Amygdala (tissue), 56 donors: ENCODE results near the gene CACNA1I.
A peak's percentile ranks its signal among the peaks of the same experiment; 100 is the strongest.

Experiments
- DNase-seq, 56 donors: peaks; one replicate each; lab custom pipeline; 2025; lab: John Stamatoyannopoulos, UW

Gene CACNA1I

DNA sequence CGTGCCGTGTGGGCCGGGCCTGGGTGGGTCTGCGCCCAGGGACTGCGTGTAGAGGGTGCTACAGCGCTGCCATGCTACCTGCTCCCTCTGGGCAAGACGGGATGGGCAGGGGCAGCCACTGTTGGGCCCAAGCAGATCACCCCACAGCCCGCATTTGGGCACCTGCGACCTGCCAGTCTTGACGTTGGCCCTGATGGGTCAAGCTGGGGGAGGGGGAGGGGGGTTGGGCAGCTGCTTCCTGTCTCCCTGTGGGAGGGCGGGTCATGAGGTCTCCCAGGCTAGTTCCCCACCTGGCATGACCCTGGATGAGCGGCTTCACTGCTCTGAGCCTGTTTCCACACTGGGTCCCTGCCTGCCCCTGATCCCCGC is 35.2 kb upstream of the CACNA1I start:
- DNase-seq = no peak

DNA sequence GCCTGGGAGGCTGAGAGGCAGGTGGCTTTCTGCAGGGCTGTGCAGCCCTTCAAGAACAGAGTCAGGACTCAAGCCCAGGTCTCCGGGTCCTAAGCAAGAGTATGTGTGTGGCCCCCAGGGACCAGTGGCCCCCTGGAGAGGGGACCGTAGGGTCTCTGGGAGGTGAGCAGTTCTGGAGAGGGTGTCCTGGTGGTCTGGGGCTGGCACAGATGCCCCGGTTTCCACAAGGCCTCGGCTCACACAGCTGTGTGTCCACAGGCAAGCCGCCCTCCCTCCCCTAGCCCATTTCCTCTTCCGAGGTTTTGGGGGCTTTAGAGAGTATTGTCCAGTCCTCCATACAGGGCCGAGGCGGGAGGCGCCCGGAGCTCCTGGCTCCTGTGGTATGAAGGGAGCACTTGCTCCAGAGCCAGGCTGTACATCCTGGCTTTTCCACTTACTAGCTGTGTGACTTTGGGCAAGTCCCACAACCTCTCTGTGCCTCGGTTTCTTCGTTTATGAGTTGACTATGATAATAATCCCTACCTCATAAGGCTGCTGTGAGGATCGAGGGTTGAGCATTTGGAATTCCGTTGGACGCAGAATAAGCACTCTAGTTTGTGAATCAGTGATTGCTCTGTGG is 34.6 kb upstream of the CACNA1I start:
- DNase-seq = no peak

DNA sequence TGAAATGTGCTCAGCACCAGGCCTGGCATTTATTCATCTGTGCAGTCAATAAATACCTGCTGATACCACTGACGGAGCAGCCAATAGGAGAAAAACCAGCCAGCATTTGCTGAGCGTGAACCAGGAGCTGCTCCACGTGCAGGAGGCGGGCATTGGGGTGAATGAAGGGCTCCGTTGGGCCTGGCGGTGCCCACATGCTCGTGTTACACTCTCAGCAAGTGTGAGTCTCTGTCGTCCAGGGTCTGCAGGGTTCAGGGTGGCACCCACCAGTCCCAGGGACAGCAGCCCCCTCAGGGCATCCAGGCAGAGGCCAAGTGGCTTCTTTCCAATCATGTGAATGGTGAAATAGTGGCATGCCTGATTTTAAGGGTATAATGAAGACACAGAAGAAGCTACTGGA is 33.8 kb upstream of the CACNA1I start:
- DNase-seq = no peak

- no peak for DNase-seq
Measured at GRCh38 chr22:39537975-39538374, 32.6 kb upstream of the CACNA1I start.

- DNase-seq = no peak
Measured at GRCh38 chr22:39543095-39543494, 27.5 kb upstream of the CACNA1I start.

- peak in 1 of 56 donors; percentile 37 for DNase-seq
Measured at GRCh38 chr22:39545386-39546365, 24.9 kb upstream of the CACNA1I start.

GRCh38 chr22:39546889-39547586 is 23.5 kb upstream of the CACNA1I start:
- DNase-seq = peak in 23 of 56 donors; percentile 14 to 79 (median 36)

DNA sequence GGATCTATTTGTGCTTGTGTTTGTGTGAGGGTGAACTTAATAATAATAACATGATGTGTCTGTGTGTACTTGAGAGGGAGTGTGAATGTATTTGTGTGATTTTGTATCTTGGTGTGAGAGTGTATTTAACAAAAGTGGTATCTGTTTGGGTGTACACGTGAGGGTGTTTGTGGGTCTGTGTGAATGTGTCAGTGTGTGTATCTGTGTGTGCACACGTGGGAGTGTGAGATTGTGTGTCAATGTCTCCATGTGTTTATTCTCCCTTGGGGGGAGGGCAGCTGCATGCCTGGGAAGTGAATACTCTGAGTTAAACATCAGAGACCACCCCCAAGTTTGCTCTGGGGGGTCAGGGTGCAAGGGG is 23.0 kb upstream of the CACNA1I start:
- no peak for DNase-seq

- DNase-seq = no peak
Measured at GRCh38 chr22:39553429-39553828, 17.1 kb upstream of the CACNA1I start.

- no peak for DNase-seq
Measured at GRCh38 chr22:39554151-39554550, 16.4 kb upstream of the CACNA1I start.

DNA sequence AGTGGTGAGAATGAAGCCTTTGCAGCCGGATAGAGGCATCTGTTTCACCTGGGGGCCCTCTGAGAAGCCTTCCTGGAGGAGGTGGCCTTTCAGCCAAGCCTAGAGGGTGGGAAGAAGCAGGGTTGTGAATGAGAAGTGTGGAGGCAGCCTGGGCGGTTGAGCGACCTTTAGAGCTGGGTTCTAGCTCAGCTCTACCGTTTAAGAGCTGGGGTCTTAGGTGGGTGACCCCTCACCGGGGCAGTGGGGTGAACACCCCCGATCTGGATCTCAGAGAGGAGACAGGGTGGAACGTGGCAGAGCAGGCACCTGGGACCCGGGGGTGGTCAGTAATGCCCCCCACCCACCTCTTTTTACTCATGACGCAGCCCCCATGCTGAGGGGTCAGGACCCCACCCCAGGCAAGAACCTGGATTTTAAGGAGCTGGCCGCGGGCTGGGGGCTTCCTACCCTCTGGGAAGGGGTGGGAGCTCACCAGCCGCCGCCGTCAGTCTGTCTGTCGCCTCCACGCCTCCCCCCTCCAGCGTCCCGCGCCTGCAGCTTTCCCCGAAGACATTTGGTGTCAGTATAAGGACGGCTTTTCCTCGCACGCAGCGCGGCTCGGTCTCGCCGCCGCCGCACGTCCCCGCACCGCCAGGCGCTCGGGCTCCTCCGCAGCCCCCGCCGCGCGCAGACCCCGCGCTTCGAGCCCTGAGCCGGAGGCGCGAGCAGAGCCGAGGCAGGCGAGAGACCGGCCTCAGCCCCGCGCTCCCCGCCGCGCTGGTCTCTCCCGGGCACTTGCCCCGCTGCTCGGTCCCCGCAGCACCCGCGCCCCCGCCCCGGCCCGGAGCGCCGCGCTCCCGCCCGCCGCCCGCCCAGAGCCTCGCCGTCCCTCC is 13.3 kb upstream of the CACNA1I start:
- peak in 23 of 56 donors; percentile 8 to 65 (median 25) for DNase-seq

GRCh38 chr22:39558254-39558727 is 12.3 kb upstream of the CACNA1I start:
- DNase-seq = no peak

- no peak for DNase-seq
Measured at GRCh38 chr22:39558950-39559349, 11.6 kb upstream of the CACNA1I start.

DNA sequence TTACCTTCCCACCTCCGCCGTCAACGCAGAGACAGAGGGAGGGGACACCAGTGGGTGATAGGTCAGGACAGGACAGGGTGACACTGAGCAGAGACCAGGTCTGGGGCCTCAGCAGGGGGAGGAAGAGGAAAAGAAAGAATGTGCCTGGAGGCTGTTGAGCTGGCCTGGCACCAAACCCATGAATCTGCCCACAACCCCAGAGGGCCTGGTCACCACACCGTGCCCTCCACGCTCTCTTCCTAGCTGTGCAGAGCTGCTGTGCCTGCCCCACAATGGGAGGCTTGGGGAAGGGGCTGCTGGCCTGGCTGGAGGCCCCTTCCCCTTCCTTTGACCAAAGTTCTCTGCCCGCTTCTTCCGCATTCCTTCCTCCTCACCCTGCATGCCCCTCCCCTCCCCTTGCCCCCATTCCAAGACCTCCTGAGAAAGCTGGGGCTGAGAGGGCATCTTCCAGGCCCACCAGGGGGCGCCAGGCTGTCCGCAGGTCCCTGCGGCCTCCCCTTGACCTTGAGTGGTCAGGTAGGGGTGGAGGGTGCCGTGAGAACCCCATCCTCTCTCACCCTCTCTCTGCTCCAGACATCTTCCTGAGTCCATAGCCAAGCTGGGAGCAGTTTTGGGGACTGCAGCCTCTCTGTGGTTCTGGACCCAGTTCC is 11.0 kb upstream of the CACNA1I start:
- no peak for DNase-seq

GRCh38 chr22:39560127-39560526 is 10.4 kb upstream of the CACNA1I start:
- DNase-seq = no peak

DNA sequence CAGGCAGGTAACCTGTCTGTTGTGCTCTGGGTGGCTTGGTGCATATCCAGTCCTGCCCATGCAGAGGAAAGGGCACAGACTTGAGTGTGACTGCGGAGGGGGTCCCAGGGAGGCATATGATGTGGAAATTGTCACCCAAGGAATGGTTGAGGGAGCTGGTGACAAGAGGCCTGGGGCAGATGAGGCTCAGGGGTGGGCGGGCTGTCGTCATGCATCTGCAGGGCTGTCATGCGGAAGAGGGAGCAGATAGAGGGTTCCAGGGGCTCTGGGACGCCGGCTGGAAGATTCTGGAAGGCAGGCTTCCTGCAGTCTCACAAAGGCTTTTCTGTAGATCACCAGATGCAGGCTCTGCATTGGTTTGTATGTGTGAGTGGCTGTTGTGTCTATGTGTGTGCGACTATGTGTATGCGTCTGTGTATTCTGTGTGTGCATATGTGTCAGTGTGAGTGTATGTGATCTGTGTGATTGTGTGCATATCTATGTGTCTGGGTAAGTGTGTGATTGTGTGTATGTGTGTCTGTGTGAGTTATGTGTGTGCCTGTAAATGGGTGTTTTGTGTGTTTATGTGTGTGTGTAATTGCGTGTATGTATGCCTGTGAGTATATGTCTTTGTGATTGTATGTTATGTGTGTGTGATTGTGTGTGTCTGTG is 7.6 kb upstream of the CACNA1I start:
- no peak for DNase-seq

DNA sequence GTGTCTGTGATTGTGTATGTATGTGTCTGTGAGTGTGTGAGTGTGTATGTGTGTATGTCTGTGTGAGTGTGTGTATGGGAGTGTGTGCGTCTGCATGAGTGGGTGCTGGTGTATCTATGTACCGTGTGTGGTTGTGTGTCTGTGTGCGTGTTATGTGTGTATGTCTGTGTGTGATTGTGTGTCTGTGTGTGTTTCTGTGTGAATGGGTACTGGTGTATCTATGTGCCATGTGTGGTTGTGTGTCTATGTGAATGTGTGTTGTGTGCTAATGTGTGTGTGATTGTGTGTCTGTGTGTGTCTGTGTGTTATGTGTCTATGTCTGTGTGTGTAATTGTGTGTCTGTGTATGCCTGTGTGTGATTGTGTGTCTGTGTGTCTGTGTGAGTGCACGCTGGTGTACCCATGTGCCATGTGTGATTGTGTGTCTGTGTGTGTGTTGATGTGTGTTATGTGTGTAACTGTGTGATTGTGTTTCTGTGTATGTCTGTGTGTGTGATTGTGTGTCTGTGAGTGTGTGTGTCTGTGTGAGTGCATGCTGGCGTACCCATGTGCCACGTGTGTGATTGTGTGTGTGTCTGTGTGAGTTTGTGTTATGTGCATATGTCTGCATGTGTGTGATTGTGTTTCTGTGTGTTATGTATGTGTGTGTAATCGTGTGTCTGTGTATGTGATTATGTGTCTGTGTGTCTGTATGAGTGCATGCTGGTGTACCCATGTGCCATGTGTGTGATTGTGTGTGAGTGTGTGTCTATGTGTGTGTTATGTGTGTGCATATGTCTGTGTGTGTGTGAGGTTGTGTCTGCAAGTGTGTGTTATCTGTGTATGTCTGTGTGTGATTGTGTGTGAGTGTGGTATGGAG is 6.8 kb upstream of the CACNA1I start:
- no peak for DNase-seq

DNA sequence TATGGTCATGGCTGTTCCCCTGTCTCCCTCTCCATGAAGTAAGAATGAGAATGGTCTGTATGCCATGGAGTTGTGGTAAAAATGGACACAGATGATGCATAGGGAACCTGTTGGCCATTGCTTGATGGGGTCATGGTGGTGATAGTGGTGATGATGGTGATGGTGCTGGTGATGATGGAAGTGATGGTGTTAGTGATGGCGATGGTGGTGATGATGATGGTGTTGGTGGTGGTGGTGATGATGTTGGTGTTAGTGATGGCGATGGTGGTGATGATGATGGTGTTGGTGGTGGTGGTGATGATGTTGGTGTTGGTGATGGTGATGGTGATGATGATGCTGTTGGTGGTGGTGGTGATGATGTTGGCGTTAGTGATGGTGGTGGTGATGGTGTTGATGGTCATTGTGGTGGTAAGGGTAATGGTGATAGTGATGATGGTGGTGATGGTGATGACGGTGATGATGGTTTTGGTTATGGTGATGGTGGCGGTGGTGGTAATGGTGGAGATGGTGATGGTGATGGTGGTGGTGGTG is 5.1 kb upstream of the CACNA1I start:
- no peak for DNase-seq
